H9 (cell line): Measurements from ENCODE around the gene ROBO2. TPM values are rescaled to one million over a fixed set of nuclear protein-coding genes. Genes with fewer than 3 reads are reported as not detected.

Source experiments
- DNase-seq: peaks from one replicate; pipeline ENCODE4 v3.0.0-alpha.2; 2017
- H2AFZ ChIP-seq: one replicate; pipeline ENCODE4 v1.6.1; 2013; ENCODE audit warnings: mild to moderate bottlenecking, low read length, control low read depth, moderate library complexity
- H2AK5ac ChIP-seq: 2 replicates; pipeline ENCODE4 v1.6.1; 2013; ENCODE audit warnings: low read length, control low read depth, mixed read lengths; ENCODE audit not compliant: insufficient read length
- H2BK120ac ChIP-seq: one replicate; pipeline ENCODE4 v1.6.1; 2013; ENCODE audit warnings: low read depth, mild to moderate bottlenecking, low read length, control low read depth, inconsistent platforms; ENCODE audit not compliant: poor library complexity, severe bottlenecking
- H2BK12ac ChIP-seq: 2 replicates; pipeline ENCODE4 v1.6.1; 2013; ENCODE audit warnings: low read length, control low read depth, mixed read lengths, low read depth; ENCODE audit not compliant: insufficient read length
- H2BK15ac ChIP-seq: 2 replicates; pipeline ENCODE4 v1.6.1; 2013; ENCODE audit warnings: low read depth, low read length, control low read depth
- H2BK20ac ChIP-seq: one replicate; pipeline ENCODE4 v1.6.1; 2013; ENCODE audit warnings: low read depth, mild to moderate bottlenecking, low read length, control low read depth, inconsistent platforms; ENCODE audit not compliant: poor library complexity, severe bottlenecking
- H2BK5ac ChIP-seq: 2 replicates; pipeline ENCODE4 v1.6.1; 2013; ENCODE audit warnings: low read length, control low read depth, mixed read lengths; ENCODE audit not compliant: insufficient read length
- H3K14ac ChIP-seq: 2 replicates; pipeline ENCODE4 v1.6.1; 2013; ENCODE audit warnings: low read length, control low read depth; ENCODE audit not compliant: insufficient read depth
- H3K18ac ChIP-seq: 2 replicates; pipeline ENCODE4 v1.6.1; 2013; ENCODE audit warnings: low read depth, mild to moderate bottlenecking, mixed read lengths, low read length, control low read depth; ENCODE audit not compliant: insufficient read length
- H3K23ac ChIP-seq: 2 replicates; pipeline ENCODE4 v1.6.1; 2013; ENCODE audit warnings: low read length, control low read depth, mixed read lengths, low read depth; ENCODE audit not compliant: insufficient read length
- H3K23me2 ChIP-seq: 2 replicates; pipeline ENCODE4 v1.6.1; 2013; ENCODE audit warnings: low read depth, mild to moderate bottlenecking, mixed read lengths, low read length, control low read depth; ENCODE audit not compliant: insufficient read length, poor library complexity, severe bottlenecking
- H3K27ac ChIP-seq: 2 replicates; pipeline ENCODE4 v1.5.1; 2013; ENCODE audit warnings: low read length, control low read depth, mixed read lengths, low read depth; ENCODE audit not compliant: insufficient read length
- H3K27me3 ChIP-seq: 2 replicates; pipeline ENCODE4 v1.6.1; 2013; ENCODE audit warnings: low read length, control low read depth, inconsistent platforms; ENCODE audit not compliant: insufficient read depth
- H3K4ac ChIP-seq: 2 replicates; pipeline ENCODE4 v1.6.1; 2013; ENCODE audit warnings: low read depth, mild to moderate bottlenecking, control low read depth, inconsistent platforms, low read length, moderate library complexity
- H3K4me1 ChIP-seq: 2 replicates; pipeline ENCODE4 v1.6.1; 2013; ENCODE audit warnings: low read length, control low read depth, inconsistent platforms; ENCODE audit not compliant: insufficient read depth
- H3K4me2 ChIP-seq: 2 replicates; pipeline ENCODE4 v1.6.1; 2013; ENCODE audit warnings: low read length, control low read depth, mixed read lengths; ENCODE audit not compliant: insufficient read length, insufficient read depth
- H3K56ac ChIP-seq: 2 replicates; pipeline ENCODE4 v1.6.1; 2013; ENCODE audit warnings: low read depth, mild to moderate bottlenecking, mixed read lengths, low read length, control low read depth; ENCODE audit not compliant: insufficient read length
- H3K79me1 ChIP-seq: 2 replicates; pipeline ENCODE4 v1.6.1; 2013; ENCODE audit warnings: low read depth, mild to moderate bottlenecking, moderate library complexity, low read length, control low read depth, inconsistent platforms; ENCODE audit not compliant: insufficient read depth, poor library complexity, severe bottlenecking
- H3K79me2 ChIP-seq: 2 replicates; pipeline ENCODE4 v1.6.1; 2013; ENCODE audit warnings: low read length, control low read depth, inconsistent platforms; ENCODE audit not compliant: insufficient read depth
- H3K9ac ChIP-seq: 2 replicates; pipeline ENCODE4 v1.6.1; 2013; ENCODE audit warnings: low read length, control low read depth, mixed read lengths; ENCODE audit not compliant: insufficient read length; ENCODE audit errors: extremely low read depth
- H3K9me3 ChIP-seq: one replicate; pipeline ENCODE4 v1.6.1; 2013; ENCODE audit warnings: low read depth, low read length, inconsistent platforms; ENCODE audit not compliant: control insufficient read depth
- H3T11ph ChIP-seq: one replicate; pipeline ENCODE4 v1.6.1; 2013; ENCODE audit warnings: mild to moderate bottlenecking, low read length, control low read depth, inconsistent platforms
- H4K20me1 ChIP-seq: one replicate; pipeline ENCODE4 v1.6.1; 2013; ENCODE audit not compliant: control insufficient read depth, insufficient read length, insufficient read depth
- H4K5ac ChIP-seq: 2 replicates; pipeline ENCODE4 v1.6.1; 2013; ENCODE audit warnings: low read depth, mild to moderate bottlenecking, mixed read lengths, low read length, control low read depth; ENCODE audit not compliant: insufficient read length
- H4K8ac ChIP-seq: replicated peaks from 2 replicates; pipeline ENCODE4 v1.6.1; 2013; ENCODE audit warnings: low read length, control low read depth, mixed read lengths, low read depth; ENCODE audit not compliant: insufficient read length
- H4K91ac ChIP-seq: 2 replicates; pipeline ENCODE4 v1.6.1; 2013; ENCODE audit warnings: low read depth, mild to moderate bottlenecking, moderate library complexity, mixed read lengths, low read length, control low read depth; ENCODE audit not compliant: insufficient read length
- H3K27ac Mint-ChIP-seq, 3 experiments: 2 replicates in 2 of 3; 3 replicates in 1 of 3; pipeline ENCODE4 v1.8.0; 2020 to 2021; ENCODE audit warnings: mixed read lengths in 3 of 3, mild to moderate bottlenecking in 1 of 3, moderate library complexity in 1 of 3
- H3K27me3 Mint-ChIP-seq: 2 replicates; pipeline ENCODE4 v1.8.0; 2021; ENCODE audit warnings: low read depth, mild to moderate bottlenecking, moderate library complexity, mixed read lengths
- H3K36me3 Mint-ChIP-seq, 3 experiments: 2 replicates in 2 of 3; 3 replicates in 1 of 3; pipeline ENCODE4 v1.8.0; 2020 to 2021; ENCODE audit warnings: low read depth in 3 of 3, mixed read lengths in 3 of 3; ENCODE audit not compliant: insufficient read depth in 1 of 3
- H3K4me1 Mint-ChIP-seq, 2 experiments: 2 replicates each; pipeline ENCODE4 v1.8.0; 2020; ENCODE audit warnings: mixed read lengths in 2 of 2
- H3K4me3 Mint-ChIP-seq, 2 experiments: 2 replicates in 1 of 2; 3 replicates in 1 of 2; pipeline ENCODE4 v1.8.0; 2020 to 2021; ENCODE audit warnings: mild to moderate bottlenecking in 2 of 2, mixed read lengths in 2 of 2, moderate library complexity in 1 of 2
- H3K9me3 Mint-ChIP-seq, 2 experiments: 2 replicates in 1 of 2; 3 replicates in 1 of 2; pipeline ENCODE4 v1.8.0; 2020; ENCODE audit warnings: mild to moderate bottlenecking in 2 of 2, mixed read lengths in 2 of 2, moderate library complexity in 1 of 2
- CTCF ChIP-seq: fragments of 200-600 bp; sonication (generic); conservative IDR thresholded peaks from 3 replicates; pipeline ENCODE4 v1.8.0; 2021; ENCODE audit warnings: antibody characterized with exemption, mild to moderate bottlenecking
- WGBS: extraction: QIAGEN DNeasy Blood & Tissue Kit; methylation state at CpG from one replicate; pipeline ENCODE4 v1.1.7; 2013; ENCODE audit warnings: missing lambda C conversion rate, low lambda C conversion rate, mixed read lengths; ENCODE audit not compliant: insufficient read length; ENCODE audit errors: extremely low coverage; 5-methylcytosine and 5-hydroxymethylcytosine counted together
- total RNA-seq: library from RNA; stranded (reverse); gene quantifications from 2 replicates; pipeline ENCODE4 v1.2.1, GENCODE V29; 2021

The ROBO2 gene
- total RNA-seq, 1 experiment from 2014 or later = 2.3 TPM

- no peak overlapping the region for H3K27ac ChIP-seq
- no peak overlapping the region for H4K5ac ChIP-seq
- H3K27me3 Mint-ChIP-seq = no peaks in the 10 kb centered on the region
- no CpG with 5 or more reads among the region's 5 CpGs for WGBS
- no peak overlapping the region for H4K8ac ChIP-seq
- no peak overlapping the region for H3K18ac ChIP-seq
- H3K79me1 ChIP-seq = no peaks in the 10 kb centered on the region
- no peak for TF ChIP-seq CTCF
- H3K14ac ChIP-seq = no peak overlapping the region
- H3K9me3 ChIP-seq = no peaks in the 10 kb centered on the region
- no peaks in the 10 kb centered on the region for H3K9me3 Mint-ChIP-seq
- no peak overlapping the region for H2BK5ac ChIP-seq
- no peak overlapping the region for H3K4me3 Mint-ChIP-seq
- H4K91ac ChIP-seq = no peak overlapping the region
- H3K23me2 ChIP-seq = no peaks in the 10 kb centered on the region
- no peak overlapping the region for H2AK5ac ChIP-seq
- no peaks in the 10 kb centered on the region for H3K36me3 Mint-ChIP-seq
- no peak overlapping the region for H3K4ac ChIP-seq
- no peak overlapping the region for H2BK12ac ChIP-seq
- H3K23ac ChIP-seq = no peak overlapping the region
- no peak overlapping the region for H3K4me2 ChIP-seq
- DNase-seq = no peak
- H3K4me1 Mint-ChIP-seq = peaks cover 18 to 21% of the 10 kb centered on the region in 2 experiments
- no peak overlapping the region for H3K9ac ChIP-seq
- no peak overlapping the region for H2BK20ac ChIP-seq
- H2AFZ ChIP-seq = no peak overlapping the region
- no peak overlapping the region for H3K27ac Mint-ChIP-seq
- no peaks in the 10 kb centered on the region for H3K27me3 ChIP-seq
- no peak overlapping the region for H2BK120ac ChIP-seq
- H2BK15ac ChIP-seq = no peak overlapping the region
- peaks cover 2% of the 10 kb centered on the region; the same call in 1 of the 2 replicates for H3K4me1 ChIP-seq
- H3K56ac ChIP-seq = no peak overlapping the region
- H4K20me1 ChIP-seq = no peaks in the 10 kb centered on the region
- H3T11ph ChIP-seq = no peak overlapping the region
- no peaks in the 10 kb centered on the region for H3K79me2 ChIP-seq
Measured at GRCh38 chr3:77048186-77048585, 8.3 kb downstream of the ROBO2 start.
